Heart left ventricle (tissue), 16 donors: Measurements from ENCODE around the gene ZC3H13. TPM values are rescaled to one million over a fixed set of nuclear protein-coding genes. Genes with fewer than 3 reads are reported as not detected.

ENCODE experiments used
- ATAC-seq, 4 donors: fragments of 200-7000 bp; cut with Tn5 transposase; one replicate each; pipeline ENCODE4 v1.9.1; 2020 to 2022; ENCODE audit warnings: moderate library complexity in 4 of 4, mild to moderate bottlenecking in 3 of 4, moderate number of reproducible peaks in 1 of 4
- DNase-seq, 5 donors: peaks; one replicate each; pipeline ENCODE4 v3.0.0-alpha.2; 2020
- H3K27ac ChIP-seq, 12 donors: fragments of 200-600 bp; sonication (generic) in 4 of 12; one replicate each; pipeline versions ENCODE4 v1.5.0 to v1.8.0; 2016 to 2022; ENCODE audit warnings: mild to moderate bottlenecking in 2 of 12
- H3K27me3 ChIP-seq, 9 donors: fragments of 200-600 bp; sonication (generic) in 2 of 9; one replicate each; pipeline versions ENCODE4 v1.5.1 to v1.8.0; 2016 to 2022; ENCODE audit warnings: mild to moderate bottlenecking in 3 of 9
- H3K36me3 ChIP-seq, 9 donors: fragments of 200-600 bp; sonication (generic) in 2 of 9; one replicate each; pipeline versions ENCODE4 v1.5.0 to v1.8.0; 2018 to 2022; ENCODE audit warnings: mild to moderate bottlenecking in 2 of 9
- H3K4me1 ChIP-seq, 12 donors: fragments of 200-600 bp; sonication (generic) in 4 of 12; one replicate each; pipeline versions ENCODE4 v1.5.0 to v1.8.0; 2016 to 2022; ENCODE audit warnings: mild to moderate bottlenecking in 3 of 12
- H3K4me3 ChIP-seq, 12 donors: fragments of 200-600 bp; sonication (generic) in 4 of 12; one replicate each; pipeline versions ENCODE4 v1.5.0 to v1.8.0; 2017 to 2022; ENCODE audit warnings: mild to moderate bottlenecking in 9 of 12, moderate library complexity in 4 of 12
- H3K9me3 ChIP-seq, 12 donors: fragments of 200-600 bp; sonication (generic) in 4 of 12; one replicate each; pipeline versions ENCODE4 v1.5.0 to v1.8.0; 2016 to 2022; ENCODE audit warnings: mild to moderate bottlenecking in 1 of 12
- CTCF ChIP-seq, 12 donors: fragments of 200-600 bp; sonication (generic) in 4 of 12; IDR thresholded peaks; one replicate each; pipeline versions ENCODE4 v1.5.0 to v1.8.0; 2018 to 2022; ENCODE audit warnings: antibody characterized with exemption in 12 of 12, mild to moderate bottlenecking in 5 of 12
- POLR2A ChIP-seq, 2 donors: fragments of 450-650 bp; IDR thresholded peaks; one replicate each; pipeline ENCODE4 v1.6.1; 2017; ENCODE audit warnings: antibody characterized with exemption in 2 of 2, mild to moderate bottlenecking in 2 of 2, moderate library complexity in 2 of 2
- WGBS, 4 donors: extraction: QIAGEN DNeasy Blood & Tissue Kit in 2 of 4; methylation state at CpG; one replicate each; pipeline versions ENCODE4 v1.1.5 to v1.1.7; 2013 to 2018; 5-methylcytosine and 5-hydroxymethylcytosine counted together
- intact Hi-C, 10 donors: fragments of 100-400 bp; cut with DNase I; formaldehyde crosslinking; loops; one replicate each; pipeline versions ENCODE4 v1.11.1 to v1.14.2; 2022
- polyA plus RNA-seq, 2 donors: library from polyadenylated mRNA; stranded (reverse); fragments of 200-250 nt; gene quantifications; one replicate each; pipeline ENCODE4 v1.2.3, GENCODE V29; 2013
- total RNA-seq, 9 donors: library from RNA; depleted of rRNA in 2 of 9; stranded (reverse); fragments of >200 nt in 2 of 9; fragmentation: NEBNext Ultra II Directional in 3 of 9; extraction: Animal tissue kit (Norgen Biotek cat#: 25700) in 3 of 9; gene quantifications; one replicate each; pipeline versions ENCODE4 v1.1.0 to v1.2.4, GENCODE V29; 2016 to 2023
- donor health status: ischemic (EF 13 %, LVEDD 7.1; RV severe dilation, severe dysfunction).
- donor health status: healthy with polysubstance abuse.
- donor health status: DM: no; HTN: yes; CAD: no.
- donor health status: DM: no; HTN: no; CAD: no.
- donor health status: ischemic (EF 25% LVEDD 6.9; RV normal size, moderate dysfunction).
- donor health status: ischemic (EF 25% LVEDD 5.7; RV mildly dilated, moderate dysfunction).
- donor health status: healthy.
- donor health status: DM: yes; HTN: yes; CAD: no.
- donor health status: ischemic (EF 35%, LVEDD 5.7; RV mildly dilated, moderate dysfunction).
- donor health status: nonischemic (EF 11% LVEDD 7.7; RV severe dilation, severe dysfunction).
- donor health status: DM: yes; HTN: yes; CAD: no.
- donor health status: PGD.
- donor health status: ischemic (EF 29% LVEDD 5.4; RV normal size, mild dysfunction).
- donor health status: nonischemic (EF 23%, LVEDD 6.1; RV moderate dilation, normal function).

ZC3H13 gene
- total and polyA plus RNA-seq, 11 donors = 14.6 to 53.3 (median 36.7) TPM

- H3K27me3 ChIP-seq = no peaks in the 10 kb centered on the region
- 66 to 79% (median 78%) methylated on average over 5 of the region's 5 CpGs for WGBS, 4 donors
- ATAC-seq (no peak), DNase-seq (no peak)
- no peak for TF ChIP-seq CTCF (IDR thresholded peaks at IDR 0.05)
- TF ChIP-seq POLR2A (IDR thresholded peaks at IDR 0.05) = no peak
- H3K4me1 ChIP-seq = no peaks in the 10 kb centered on the region
- no peaks in the 10 kb centered on the region for H3K9me3 ChIP-seq
- no peak overlapping the region for H3K4me3 ChIP-seq
- intact Hi-C loops = no loop called here
- H3K27ac ChIP-seq = no peak overlapping the region
- no peaks in the 10 kb centered on the region for H3K36me3 ChIP-seq
Observed at GRCh38 chr13:46062185-46062584, 9.6 kb upstream of the ZC3H13 start.

GRCh38 chr13:46059405-46059804 is 6.9 kb upstream of the ZC3H13 start:
- no peak for ATAC-seq
- no peak for TF ChIP-seq CTCF (IDR thresholded peaks at IDR 0.05)
- TF ChIP-seq POLR2A (IDR thresholded peaks at IDR 0.05) = no peak
- H3K27ac ChIP-seq = no peak overlapping the region
- no peaks in the 10 kb centered on the region for H3K4me1 ChIP-seq
- H3K27me3 ChIP-seq = no peaks in the 10 kb centered on the region
- no peaks in the 10 kb centered on the region for H3K36me3 ChIP-seq
- H3K9me3 ChIP-seq = no peaks in the 10 kb centered on the region
- no peak overlapping the region for H3K4me3 ChIP-seq
- intact Hi-C loops = no loop called here
- DNase-seq = no peak

- DNase-seq = no peak
- 82 to 93% (median 85%) methylated on average over 3 of the region's 3 CpGs for WGBS, 4 donors
- H3K4me1 ChIP-seq = peaks cover 0 to 8% (median 4%) of the 10 kb centered on the region in 12 donors
- no peak for ATAC-seq
- H3K36me3 ChIP-seq = no peaks in the 10 kb centered on the region
- intact Hi-C loops = no loop called here
- H3K4me3 ChIP-seq = no peak overlapping the region
- TF ChIP-seq CTCF (IDR thresholded peaks at IDR 0.05) = no peak
- no peak for TF ChIP-seq POLR2A (IDR thresholded peaks at IDR 0.05)
- no peaks in the 10 kb centered on the region for H3K27me3 ChIP-seq
- no peak overlapping the region for H3K27ac ChIP-seq
- H3K9me3 ChIP-seq = no peaks in the 10 kb centered on the region
Observed at GRCh38 chr13:46058268-46058667, 5.7 kb upstream of the ZC3H13 start.

- Histone ChIP-seq H3K9me3 (no peaks in the 10 kb centered on the region), H3K27ac (no peak overlapping the region), H3K36me3 (no peaks in the 10 kb centered on the region), H3K4me1 (peaks cover 0 to 11% (median 6%) of the 10 kb centered on the region in 12 donors), H3K4me3 (no peak overlapping the region), H3K27me3 (no peaks in the 10 kb centered on the region)
- ATAC-seq (no peak), DNase-seq (no peak)
- intact Hi-C loops = no loop called here
- WGBS, 4 donors = 59 to 69% (median 67%) methylated on average over 5 of the region's 5 CpGs
- no peak for TF ChIP-seq POLR2A (IDR thresholded peaks at IDR 0.05)
- no peak for TF ChIP-seq CTCF (IDR thresholded peaks at IDR 0.05)
Observed at GRCh38 chr13:46057256-46058015, 4.9 kb upstream of the ZC3H13 start.
